ENCODE data around the gene DVL1.
"Not testable (repeated sequence)": the region's sequence is repeated elsewhere in the genome, so short reads cannot be mapped to it uniquely, and the experiment has no call there.

GRCh38 chr1:1385339-1385738 is 36.1 kb upstream of the DVL1 start:
- TF ChIP-seq CTCF (IDR thresholded peaks at IDR 0.05; ENCODE audit: insufficient read depth, low read depth, low read length); EZH2 (IDR thresholded peaks at IDR 0.05; ENCODE audit: insufficient read depth, low read length): not testable (repeated sequence)
